MCF 10A (cell line): ENCODE measurements around the gene TCF7L2. TPM values are rescaled to one million over a fixed set of nuclear protein-coding genes. Genes with fewer than 3 reads are reported as not detected.

Experiments
- BruUV-seq: library from RNA; stranded (reverse); fragments of 400-500 nt; replicated peaks from 2 replicates; lab custom pipeline; 2021; lab: Mats Ljungman, UMichigan
- CTCF ChIA-PET: fragments of 300-600 bp; sonication (Branson Sonifier 250); formaldehyde crosslinking; extraction: SDS; loops from one replicate; lab custom pipeline; 2021; ENCODE audit warnings: antibody characterized with exemption, inconsistent platforms; lab: Yijun Ruan, JAX
- POLR2A ChIA-PET: fragments of 300-600, 350-650 bp; sonication (Branson Sonifier 250); formaldehyde crosslinking; extraction: SDS; loops from one replicate; lab custom pipeline; 2020; ENCODE audit warnings: antibody characterized with exemption, inconsistent platforms; lab: Yijun Ruan, JAX
- DNase-seq: peaks from one replicate; pipeline ENCODE4 v3.0.0-alpha.2; 2018; ENCODE audit not compliant: unreplicated experiment
- H3K27ac Mint-ChIP-seq: one replicate; pipeline ENCODE4 v1.8.0; 2022; ENCODE audit warnings: mild to moderate bottlenecking, low read depth, mixed read lengths; ENCODE audit not compliant: unreplicated experiment
- H3K27me3 Mint-ChIP-seq: one replicate; pipeline ENCODE4 v1.8.0; 2022; ENCODE audit warnings: mixed read lengths; ENCODE audit not compliant: insufficient read depth, unreplicated experiment
- H3K36me3 Mint-ChIP-seq: one replicate; pipeline ENCODE4 v1.8.0; 2022; ENCODE audit warnings: mild to moderate bottlenecking, moderate library complexity, mixed read lengths; ENCODE audit not compliant: insufficient read depth, unreplicated experiment
- H3K4me1 Mint-ChIP-seq: one replicate; pipeline ENCODE4 v1.8.0; 2022; ENCODE audit warnings: mixed read lengths; ENCODE audit not compliant: insufficient read depth, unreplicated experiment
- H3K4me3 Mint-ChIP-seq: one replicate; pipeline ENCODE4 v1.8.0; 2022; ENCODE audit warnings: mild to moderate bottlenecking, moderate library complexity, mixed read lengths; ENCODE audit not compliant: unreplicated experiment
- H3K9me3 Mint-ChIP-seq: one replicate; pipeline ENCODE4 v1.8.0; 2022; ENCODE audit warnings: mixed read lengths; ENCODE audit not compliant: unreplicated experiment
- CTCF ChIP-seq: fragments of 200-600 bp; IDR thresholded peaks from one replicate; pipeline ENCODE4 v1.8.0; 2022; ENCODE audit warnings: antibody characterized with exemption, mild to moderate bottlenecking; ENCODE audit not compliant: unreplicated experiment
- intact Hi-C: fragments of 100-400 bp; cut with micrococcal nuclease; formaldehyde crosslinking; loops from 2 replicates; pipeline ENCODE4 v1.14.1; 2022
- total RNA-seq: library from RNA; stranded (reverse); gene quantifications from 2 replicates; pipeline ENCODE4 v1.2.3, GENCODE V29; 2022

Gene TCF7L2
- total RNA-seq, 1 experiment from 2014 or later, result 25.2 TPM

- H3K9me3 Mint-ChIP-seq, result no peaks in the 10 kb centered on the region
Observed at GRCh38 chr10:112983444-112984056, 33.5 kb downstream of the TCF7L2 start.

GRCh38 chr10:112984756-112985155 is 34.7 kb downstream of the TCF7L2 start:
- no peak for DNase-seq
- Mint-ChIP-seq H3K36me3 (peaks cover 30% of the 10 kb centered on the region), H3K27ac (no peak overlapping the region), H3K4me3 (no peak overlapping the region), H3K9me3 (no peaks in the 10 kb centered on the region), H3K27me3 (no peaks in the 10 kb centered on the region), H3K4me1 (peaks cover 22% of the 10 kb centered on the region)
- TF ChIP-seq CTCF, result no peak
- intact Hi-C loops, result no loop called here
- ChIA-PET POLR2A (interaction anchor here (0.7 to 0.8 kb wide), 2 partner anchors 13 to 30 kb away, joined by 3 to 5 read pairs; no protein-coding TSS in a partner anchor), CTCF (interaction anchor here (1.2 to 1.5 kb wide), 2 partner anchors 9 to 141 kb away, joined by 3 to 8 read pairs; no protein-coding TSS in a partner anchor)
- BruUV-seq, result no TSS peak

More at GRCh38 chr10:112983444-112984056, 33.5 kb downstream of the TCF7L2 start:
- no peak for TF ChIP-seq CTCF
- no peak for DNase-seq
- no TSS peak for BruUV-seq
- peaks cover 22% of the 10 kb centered on the region for H3K4me1 Mint-ChIP-seq
- intact Hi-C loops, result no loop called here
- CTCF ChIA-PET, result interaction anchor here (1.0 to 1.5 kb wide), 3 partner anchors 10 to 142 kb away, joined by 3 to 8 read pairs (median 3); no protein-coding TSS in a partner anchor
- H3K27me3 Mint-ChIP-seq, result no peaks in the 10 kb centered on the region
- no peak overlapping the region for H3K27ac Mint-ChIP-seq
- H3K4me3 Mint-ChIP-seq, result no peak overlapping the region
- H3K36me3 Mint-ChIP-seq, result peaks cover 31% of the 10 kb centered on the region
- POLR2A ChIA-PET, result interaction anchor here (1.2 kb wide), 1 partner anchor 9 kb away, joined by 4 read pairs; no protein-coding TSS in a partner anchor

- Mint-ChIP-seq H3K9me3 (no peaks in the 10 kb centered on the region), H3K27me3 (no peaks in the 10 kb centered on the region), H3K27ac (no peak overlapping the region), H3K4me1 (peaks cover 26% of the 10 kb centered on the region), H3K36me3 (peaks cover 30% of the 10 kb centered on the region), H3K4me3 (no peak overlapping the region)
- TF ChIP-seq CTCF, result no peak
- DNase-seq, result no peak
- ChIA-PET POLR2A (interaction anchor here (0.7 to 1.5 kb wide), 7 partner anchors 27 to 232 kb away, joined by 3 to 6 read pairs (median 4); no protein-coding TSS in a partner anchor), CTCF (interaction anchor here (0.7 to 1.7 kb wide), 6 partner anchors 8 to 399 kb away, joined by 3 to 6 read pairs (median 3); no protein-coding TSS in a partner anchor)
- intact Hi-C loops, result no loop called here
- no TSS peak for BruUV-seq
Observed at GRCh38 chr10:112985690-112986543, 35.9 kb downstream of the TCF7L2 start.
